ENCODE data around the gene COG7. TPM values are rescaled to one million over a fixed set of nuclear protein-coding genes. Genes with fewer than 3 reads are reported as not detected.

Gene COG7
- total and polyA plus RNA-seq, 2 donors (not counting 3 experiments of a cell fraction or from before 2014, with no cell fraction given): 24.1 to 42.0 TPM

GRCh38 chr16:23416816-23417215 is 36.2 kb downstream of the COG7 start:
- H3K4me1 ChIP-seq (ENCODE audit: control insufficient read depth, extremely low read depth, insufficient read depth, low read length): no peaks in the 10 kb centered on the region
- no peak overlapping the region for H3K27ac ChIP-seq (ENCODE audit: insufficient read depth, low read depth, low read length)
- H3K79me2 ChIP-seq (ENCODE audit: control insufficient read depth, insufficient read depth, low read length): no peaks in the 10 kb centered on the region
- H3K4me2 ChIP-seq (ENCODE audit: insufficient read depth, low read length): no peak overlapping the region
- ChIA-PET POLR2A (no interaction called here), CTCF (interaction anchor here (1.2 kb wide), 1 partner anchor 19 kb away, joined by 4 read pairs; no protein-coding TSS in a partner anchor)
- H3K9ac ChIP-seq (replicated peaks; ENCODE audit: extremely low read depth, insufficient read depth, low read length): no peak overlapping the region
- DNase-seq (ENCODE audit: low read depth, low spot score) (no peak), FAIRE-seq (no peak)
- H3K36me3 ChIP-seq (ENCODE audit: control insufficient read depth in 2 of 2, extremely low read depth in 1 of 2, insufficient read depth in 2 of 2, low read length in 2 of 2): peaks cover 0 to 6% of the 10 kb centered on the region in 2 experiments
- dilution Hi-C loops (cut with MboI; ENCODE audit: extremely low pct_ligation_motif_present, low sequenced_read_pairs): no loop called here
- H3K27me3 ChIP-seq (ENCODE audit: control insufficient read depth in 2 of 2, insufficient read depth in 2 of 2, low read length in 2 of 2): no peaks in the 10 kb centered on the region
- no peaks in the 10 kb centered on the region for H3K9me3 ChIP-seq (replicated peaks; ENCODE audit: control insufficient read depth, insufficient read depth, low read length)
- BruUV-seq (replicated peaks): no TSS peak
- no peak for TF ChIP-seq MAX (IDR thresholded peaks at IDR 0.05; ENCODE audit: insufficient read depth, insufficient read length)
- TF ChIP-seq FOS (IDR thresholded peaks at IDR 0.05; ENCODE audit: borderline replicate concordance, insufficient read depth, low read length): no peak
- no peak for TF ChIP-seq JUN (IDR thresholded peaks at IDR 0.05; ENCODE audit: borderline replicate concordance, insufficient read depth, insufficient read length, low read depth)
- no peak overlapping the region for H3K4me3 ChIP-seq (replicated peaks in 1 of 3; ENCODE audit: insufficient read depth in 1 of 3, low read depth in 1 of 3, low read length in 3 of 3)
- H2AFZ ChIP-seq (ENCODE audit: low read depth, low read length): no peak overlapping the region
- intact Hi-C loops (cut with micrococcal nuclease): no loop called here
- no peaks in the 10 kb centered on the region for H4K20me1 ChIP-seq (replicated peaks; ENCODE audit: control insufficient read depth, extremely low read depth, insufficient read depth, low read length)
- no peaks in the 10 kb centered on the region for H3K9me1 ChIP-seq (replicated peaks; ENCODE audit: control insufficient read depth, extremely low read depth, insufficient read depth, low read length)

GRCh38 chr16:23414731-23415130 is 38.3 kb downstream of the COG7 start:
- DNase-seq (ENCODE audit: low read depth, low spot score): no peak
- Histone ChIP-seq H3K27ac (ENCODE audit: insufficient read depth, low read depth, low read length) (no peak overlapping the region), H4K20me1 (replicated peaks; ENCODE audit: control insufficient read depth, extremely low read depth, insufficient read depth, low read length) (no peaks in the 10 kb centered on the region), H2AFZ (ENCODE audit: low read depth, low read length) (no peak overlapping the region), H3K36me3 (ENCODE audit: control insufficient read depth in 2 of 2, extremely low read depth in 1 of 2, insufficient read depth in 2 of 2, low read length in 2 of 2) (peaks cover 0 to 10% of the 10 kb centered on the region in 2 experiments), H3K27me3 (ENCODE audit: control insufficient read depth in 2 of 2, insufficient read depth in 2 of 2, low read length in 2 of 2) (no peaks in the 10 kb centered on the region), H3K9me3 (replicated peaks; ENCODE audit: control insufficient read depth, insufficient read depth, low read length) (no peaks in the 10 kb centered on the region), H3K4me1 (ENCODE audit: control insufficient read depth, extremely low read depth, insufficient read depth, low read length) (no peaks in the 10 kb centered on the region), H3K9me1 (replicated peaks; ENCODE audit: control insufficient read depth, extremely low read depth, insufficient read depth, low read length) (no peaks in the 10 kb centered on the region), H3K4me2 (ENCODE audit: insufficient read depth, low read length) (no peak overlapping the region), H3K79me2 (ENCODE audit: control insufficient read depth, insufficient read depth, low read length) (no peaks in the 10 kb centered on the region), H3K4me3 (replicated peaks in 1 of 3; ENCODE audit: insufficient read depth in 1 of 3, low read depth in 1 of 3, low read length in 3 of 3) (no peak overlapping the region), H3K9ac (replicated peaks; ENCODE audit: extremely low read depth, insufficient read depth, low read length) (no peak overlapping the region)
- CTCF ChIA-PET: interaction anchor here (1.2 to 3.6 kb wide), 5 partner anchors 10 to 516 kb away, joined by 3 to 18 read pairs (median 8); no protein-coding TSS in a partner anchor
- FAIRE-seq: no peak
- intact Hi-C loops (cut with micrococcal nuclease) (no loop called here), dilution Hi-C loops (cut with MboI; ENCODE audit: extremely low pct_ligation_motif_present, low sequenced_read_pairs) (no loop called here)
- POLR2A ChIA-PET: no interaction called here
- no peak for TF ChIP-seq FOS (IDR thresholded peaks at IDR 0.05; ENCODE audit: borderline replicate concordance, insufficient read depth, low read length)
- no peak for TF ChIP-seq GATA2 (IDR thresholded peaks at IDR 0.05; ENCODE audit: insufficient read depth, insufficient read length, low read depth, low read length)
- no peak for TF ChIP-seq CTCF (IDR thresholded peaks at IDR 0.05; ENCODE audit: extremely low read depth in 1 of 2, insufficient read depth in 1 of 2, low read depth in 1 of 2, low read length in 2 of 2)
- no peak for TF ChIP-seq POLR2AphosphoS5 (IDR thresholded peaks at IDR 0.05; ENCODE audit: insufficient read depth, low read depth, low read length)
- no peak for TF ChIP-seq JUN (IDR thresholded peaks at IDR 0.05; ENCODE audit: borderline replicate concordance, insufficient read depth, insufficient read length, low read depth)
- TF ChIP-seq POLR2A (IDR thresholded peaks at IDR 0.05; ENCODE audit: low read depth, low read length): no peak
- no peak for TF ChIP-seq MAX (IDR thresholded peaks at IDR 0.05; ENCODE audit: insufficient read depth, insufficient read length)
- no peak for TF ChIP-seq MYC (IDR thresholded peaks at IDR 0.05; ENCODE audit: low read depth, low read length)
- no peak for TF ChIP-seq EZH2 (IDR thresholded peaks at IDR 0.05; ENCODE audit: borderline replicate concordance, low read depth, low read length, severe bottlenecking)
- no TSS peak for BruUV-seq (replicated peaks)
